Measurements from ENCODE around the gene PCDHB2.

DNA sequence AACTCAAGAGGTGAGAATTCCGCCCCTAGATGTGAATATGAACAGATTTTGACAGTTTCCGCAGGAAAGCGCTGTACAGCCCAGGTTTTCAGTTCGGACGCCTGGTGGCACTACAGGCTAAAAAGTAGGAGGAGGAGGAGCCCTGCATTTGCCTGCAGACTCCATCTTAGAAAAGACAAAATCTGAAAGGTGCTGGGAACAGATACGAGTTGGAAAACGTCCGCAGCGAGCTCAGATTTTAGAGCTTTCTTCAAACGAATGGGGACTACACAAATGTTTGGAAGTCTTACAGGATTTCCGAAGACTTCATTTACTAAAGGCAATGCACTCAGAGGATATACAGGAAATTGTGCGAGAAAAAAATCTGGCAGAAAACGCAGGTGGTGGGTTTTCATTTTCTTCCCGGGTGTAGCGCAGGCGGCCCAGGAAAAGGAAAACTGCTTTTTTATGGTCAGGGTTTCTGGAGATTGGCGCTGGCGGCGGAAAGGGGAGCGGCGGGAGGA, 9.9 kb upstream of the PCDHB2 start:
- TF ChIP-seq, protein P1, sequence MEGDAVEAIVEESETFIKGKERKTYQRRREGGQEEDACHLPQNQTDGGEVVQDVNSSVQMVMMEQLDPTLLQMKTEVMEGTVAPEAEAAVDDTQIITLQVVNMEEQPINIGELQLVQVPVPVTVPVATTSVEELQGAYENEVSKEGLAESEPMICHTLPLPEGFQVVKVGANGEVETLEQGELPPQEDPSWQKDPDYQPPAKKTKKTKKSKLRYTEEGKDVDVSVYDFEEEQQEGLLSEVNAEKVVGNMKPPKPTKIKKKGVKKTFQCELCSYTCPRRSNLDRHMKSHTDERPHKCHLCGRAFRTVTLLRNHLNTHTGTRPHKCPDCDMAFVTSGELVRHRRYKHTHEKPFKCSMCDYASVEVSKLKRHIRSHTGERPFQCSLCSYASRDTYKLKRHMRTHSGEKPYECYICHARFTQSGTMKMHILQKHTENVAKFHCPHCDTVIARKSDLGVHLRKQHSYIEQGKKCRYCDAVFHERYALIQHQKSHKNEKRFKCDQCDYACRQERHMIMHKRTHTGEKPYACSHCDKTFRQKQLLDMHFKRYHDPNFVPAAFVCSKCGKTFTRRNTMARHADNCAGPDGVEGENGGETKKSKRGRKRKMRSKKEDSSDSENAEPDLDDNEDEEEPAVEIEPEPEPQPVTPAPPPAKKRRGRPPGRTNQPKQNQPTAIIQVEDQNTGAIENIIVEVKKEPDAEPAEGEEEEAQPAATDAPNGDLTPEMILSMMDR (conservative IDR thresholded peaks at IDR 0.05 in 1 of 2, IDR thresholded peaks at IDR 0.05 in 1 of 2; ENCODE audit: extremely low read depth in 1 of 2, insufficient read depth in 1 of 2, low read depth in 1 of 2, low read length in 2 of 2), result peak; percentile 66 to 77
- TF ChIP-seq EZH2 (IDR thresholded peaks at IDR 0.05; ENCODE audit: borderline replicate concordance, low read length), result no peak
